Posterior cingulate gyrus (tissue), 11 donors: ENCODE data around the gene WNT9B.
A peak's percentile ranks its signal among the peaks of the same experiment; 100 is the strongest.

Source experiments
- DNase-seq, 10 donors: peaks; one replicate each; pipeline versions ENCODE4 v3.0.0 to v3.0.0-alpha.2; 2020 to 2021; ENCODE audit warnings: mixed read lengths in 3 of 10
- intact Hi-C: fragments of 100-400 bp; cut with DNase I; formaldehyde crosslinking; loops from one replicate; pipeline ENCODE4 v1.15.1; 2023

WNT9B gene

DNA sequence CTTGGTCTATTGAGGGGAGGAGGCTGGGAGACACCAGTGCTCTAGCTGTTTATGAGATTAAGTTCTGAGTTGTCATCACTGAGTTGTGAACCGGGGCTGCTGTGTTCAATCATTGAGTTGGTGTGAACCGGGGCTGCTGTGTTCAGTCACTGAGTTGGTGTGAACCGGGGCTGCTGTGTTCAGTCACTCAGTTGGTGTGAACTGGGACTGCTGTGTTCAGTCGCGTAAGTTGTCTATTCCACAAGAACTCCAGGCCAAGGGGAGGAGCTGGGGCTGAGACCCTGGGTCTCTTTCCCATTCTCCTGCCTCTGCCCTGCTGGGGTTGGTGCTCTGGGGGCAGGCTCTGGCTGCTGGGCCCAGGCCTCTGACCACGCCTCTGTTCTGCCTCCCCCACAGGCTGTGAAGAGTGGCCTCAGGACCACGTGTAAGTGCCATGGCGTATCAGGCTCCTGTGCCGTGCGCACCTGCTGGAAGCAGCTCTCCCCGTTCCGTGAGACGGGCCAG is 24.5 kb downstream of the WNT9B start:
- intact Hi-C loops, result no loop called here

DNA sequence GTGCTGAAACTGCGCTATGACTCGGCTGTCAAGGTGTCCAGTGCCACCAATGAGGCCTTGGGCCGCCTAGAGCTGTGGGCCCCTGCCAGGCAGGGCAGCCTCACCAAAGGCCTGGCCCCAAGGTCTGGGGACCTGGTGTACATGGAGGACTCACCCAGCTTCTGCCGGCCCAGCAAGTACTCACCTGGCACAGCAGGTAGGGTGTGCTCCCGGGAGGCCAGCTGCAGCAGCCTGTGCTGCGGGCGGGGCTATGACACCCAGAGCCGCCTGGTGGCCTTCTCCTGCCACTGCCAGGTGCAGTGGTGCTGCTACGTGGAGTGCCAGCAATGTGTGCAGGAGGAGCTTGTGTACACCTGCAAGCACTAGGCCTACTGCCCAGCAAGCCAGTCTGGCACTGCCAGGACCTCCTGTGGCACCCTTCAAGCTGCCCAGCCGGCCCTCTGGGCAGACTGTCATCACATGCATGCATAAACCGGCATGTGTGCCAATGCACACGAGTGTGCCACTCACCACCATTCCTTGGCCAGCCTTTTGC is 25.0 kb downstream of the WNT9B start:
- intact Hi-C loops, result no loop called here
- peak in 2 of 10 donors; percentile 67 to 73 for DNase-seq

More for the DNA sequence above, 24.5 kb downstream of the WNT9B start:
- peak in 1 of 10 donors; percentile 65 for DNase-seq

GRCh38 chr17:46876926-46877325 is 25.5 kb downstream of the WNT9B start:
- peak in 2 of 10 donors; percentile 38 to 60 for DNase-seq
- intact Hi-C loops, result no loop called here

DNA sequence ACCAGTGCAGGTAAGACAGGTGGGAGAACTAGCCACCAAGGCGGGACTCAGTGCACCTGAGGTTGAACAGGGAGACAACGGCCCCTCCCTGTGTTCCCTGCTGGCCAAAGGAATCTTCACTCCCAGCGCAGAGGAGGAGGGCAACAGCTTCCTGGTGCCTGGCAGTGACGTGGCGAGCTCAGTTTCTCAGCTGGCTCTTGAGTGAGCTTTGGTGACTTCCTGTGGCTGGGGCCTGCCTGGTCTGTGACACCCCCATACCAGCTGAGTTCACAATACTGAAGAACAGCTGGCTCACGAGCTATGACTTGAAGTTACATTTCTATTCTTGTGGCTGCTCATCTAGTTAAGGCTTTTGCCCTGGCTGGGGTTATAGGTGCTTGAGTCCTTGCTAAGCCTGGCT is 26.1 kb downstream of the WNT9B start:
- DNase-seq, result peak in 2 of 10 donors; percentile 55 to 77
- intact Hi-C loops, result no loop called here

DNA sequence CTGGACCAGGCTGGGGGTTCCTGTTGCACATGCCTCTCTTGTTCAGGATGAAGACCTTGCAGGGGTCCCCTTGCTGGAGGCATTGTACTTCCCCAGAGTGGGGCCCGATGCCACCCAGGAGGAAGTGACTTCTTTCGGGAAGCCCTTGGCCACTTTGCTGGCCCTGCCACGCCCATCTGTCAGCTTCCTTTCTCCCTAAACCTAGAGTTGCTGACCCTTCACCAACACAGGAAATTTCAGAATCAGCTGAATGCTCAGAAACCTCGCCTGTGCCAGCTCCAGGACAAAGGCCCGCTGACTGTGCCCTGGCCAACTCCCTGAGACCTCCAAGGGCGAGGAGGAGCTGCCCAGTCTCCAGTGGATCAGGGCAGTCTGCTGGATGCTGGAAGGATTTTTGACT is 26.7 kb downstream of the WNT9B start:
- peak in 5 of 10 donors; percentile 11 to 89 (median 23) for DNase-seq
- intact Hi-C loops, result no loop called here

DNA sequence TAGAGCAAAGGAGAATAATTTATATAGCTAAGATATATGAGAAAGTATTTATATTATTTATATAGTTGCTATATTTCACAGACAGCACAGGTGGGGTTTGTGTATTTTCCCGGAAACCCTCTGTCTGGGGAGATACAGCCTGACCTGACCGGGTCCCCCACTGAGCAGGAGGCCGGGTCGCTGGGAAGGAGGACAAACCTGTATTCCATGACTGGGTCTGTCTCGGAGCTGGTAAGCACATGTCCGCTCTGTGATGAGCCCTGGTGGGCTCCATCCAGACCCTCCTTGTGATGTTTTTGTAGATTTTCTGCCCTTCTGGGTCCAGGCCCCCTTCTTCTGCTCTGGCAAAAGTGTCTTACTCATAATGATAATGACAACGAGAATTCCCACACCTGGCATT is 27.7 kb downstream of the WNT9B start:
- intact Hi-C loops, result no loop called here
- peak in 2 of 10 donors; percentile 51 to 67 for DNase-seq

GRCh38 chr17:46881015-46881414 is 29.6 kb downstream of the WNT9B start:
- intact Hi-C loops, result no loop called here

GRCh38 chr17:46882666-46883065 is 31.3 kb downstream of the WNT9B start:
- intact Hi-C loops, result no loop called here
- peak in 1 of 10 donors; percentile 31 for DNase-seq

More at GRCh38 chr17:46881015-46881414, 29.6 kb downstream of the WNT9B start:
- DNase-seq, result peak in 1 of 10 donors; percentile 65

DNA sequence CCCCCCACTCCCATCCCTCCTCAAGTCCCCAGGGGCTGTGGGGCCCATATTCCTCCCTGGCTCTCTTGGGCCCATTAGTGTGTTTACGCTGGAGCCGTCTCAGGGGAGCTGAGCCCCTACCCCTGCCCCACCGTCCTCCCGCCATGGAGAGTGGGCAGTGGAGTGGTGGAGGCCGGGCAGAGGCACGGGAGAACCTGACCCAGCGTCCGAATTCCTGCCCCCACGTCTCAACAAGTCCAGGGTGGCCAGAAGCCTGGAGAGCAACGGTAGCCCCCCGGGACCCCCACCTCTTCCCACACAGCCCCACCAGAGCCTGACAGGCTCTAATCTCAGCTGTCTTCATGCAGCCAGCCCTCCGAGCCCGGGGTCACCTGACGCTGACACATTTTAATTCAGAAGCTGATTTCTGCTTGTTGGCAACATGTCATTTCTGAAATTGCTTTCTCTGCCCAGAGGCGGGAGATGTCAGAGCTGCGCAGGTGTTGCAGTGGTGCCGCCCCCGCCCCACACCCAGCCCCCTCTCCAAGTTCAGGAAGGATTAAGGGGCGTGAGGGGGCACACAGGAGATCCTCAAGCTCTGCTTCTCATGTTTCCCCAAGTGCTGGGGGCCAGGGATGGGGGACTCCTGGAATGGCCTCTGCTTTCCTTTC is 32.6 kb downstream of the WNT9B start:
- DNase-seq, result peak in 2 of 10 donors; percentile 21 to 77
- intact Hi-C loops, result no loop called here

DNA sequence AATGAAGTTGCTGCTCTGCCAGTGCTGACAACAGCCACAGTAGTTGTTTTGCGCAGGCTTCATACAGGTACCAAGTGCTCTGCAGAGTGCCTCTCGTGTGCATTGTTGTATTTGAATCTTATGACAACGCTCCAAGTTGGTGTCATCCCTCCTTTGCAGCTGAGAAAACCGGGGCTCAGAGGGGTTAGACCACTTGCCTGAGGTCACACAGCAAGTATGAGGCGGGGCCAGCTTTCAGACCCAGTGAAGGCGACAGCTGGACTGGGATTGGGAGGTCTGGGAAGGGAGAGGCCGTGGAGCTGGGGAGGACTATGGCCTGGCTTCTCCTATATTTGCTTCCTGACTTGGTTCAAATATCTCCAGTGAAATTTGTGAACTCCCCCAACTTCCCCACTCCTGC is 33.2 kb downstream of the WNT9B start:
- intact Hi-C loops, result no loop called here

DNA sequence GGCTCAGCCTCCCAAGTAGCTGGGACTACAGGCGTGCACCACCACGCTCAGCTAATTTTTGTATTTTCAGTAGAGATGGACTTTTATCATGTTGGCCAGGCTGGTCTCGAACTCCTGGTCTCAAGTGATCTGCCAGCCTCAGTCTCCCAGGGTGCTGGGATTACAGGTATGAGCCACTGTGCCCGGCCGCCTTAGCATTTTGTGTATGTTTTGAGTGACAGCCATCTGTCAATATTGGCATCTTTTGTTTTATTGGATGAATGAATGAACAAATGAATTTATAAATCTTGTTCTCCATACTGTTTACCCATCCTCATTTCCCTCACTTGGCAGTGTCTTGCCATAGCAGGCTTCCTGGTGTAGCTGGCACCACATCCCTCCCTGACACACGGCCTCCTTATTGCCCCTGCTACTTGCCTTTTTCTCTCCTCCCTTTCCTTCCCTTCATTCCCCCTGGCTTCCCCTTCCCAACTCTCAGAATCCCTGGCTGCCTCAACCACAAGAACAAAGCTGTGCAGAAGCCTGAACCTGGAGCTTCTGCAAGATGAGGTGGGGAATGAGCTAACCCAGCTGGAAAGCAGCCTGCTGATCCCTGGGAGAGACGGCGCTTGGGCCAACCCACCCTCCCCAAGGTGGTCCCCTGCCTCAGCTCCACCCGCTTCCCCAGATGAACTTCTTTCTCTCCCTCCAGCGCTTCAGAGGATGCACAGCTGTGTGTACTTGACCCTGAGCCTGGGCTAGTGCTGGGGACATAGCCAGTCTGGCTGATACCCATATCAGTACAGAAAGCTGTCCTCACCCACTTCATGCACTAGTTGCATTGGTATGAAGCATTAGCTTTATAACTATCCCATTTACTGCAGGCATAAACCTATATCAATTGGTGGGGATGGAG is 34.3 kb downstream of the WNT9B start:
- peak in 2 of 10 donors; percentile 46 to 52 for DNase-seq
- intact Hi-C loops, result no loop called here

More for the DNA sequence above, 33.2 kb downstream of the WNT9B start:
- DNase-seq, result peak in 2 of 10 donors; percentile 18 to 36

GRCh38 chr17:46886310-46886663 is 34.9 kb downstream of the WNT9B start:
- intact Hi-C loops, result no loop called here
- no peak for DNase-seq

DNA sequence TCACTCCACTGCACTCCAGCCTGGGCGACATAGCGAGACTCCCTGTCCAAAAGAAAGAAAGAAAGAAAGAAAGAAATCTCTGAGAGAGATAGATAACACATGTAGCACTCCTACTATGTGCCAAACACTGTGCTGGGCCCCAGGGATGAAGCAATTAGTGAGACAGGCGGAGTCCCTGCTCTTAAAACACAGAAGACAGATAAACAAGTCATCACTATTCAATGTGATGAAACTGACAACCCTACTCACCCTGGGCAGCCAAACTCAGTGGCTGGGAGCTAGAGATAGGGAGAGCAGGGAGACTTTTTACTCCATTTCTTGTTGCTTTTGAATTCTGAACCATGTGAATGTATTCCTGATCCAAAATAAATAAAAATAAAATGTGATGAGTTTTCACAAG is 36.3 kb downstream of the WNT9B start:
- intact Hi-C loops, result no loop called here
- DNase-seq, result peak in 1 of 10 donors; percentile 6

- intact Hi-C loops, result no loop called here
- DNase-seq, result no peak
These were observed 37.3 kb downstream of the WNT9B start for GRCh38 chr17:46888727-46889126.

- peak in 2 of 10 donors; percentile 6 to 9 for DNase-seq
- intact Hi-C loops, result no loop called here
These were observed 38.1 kb downstream of the WNT9B start for GRCh38 chr17:46889519-46889918.

GRCh38 chr17:46889992-46890564 is 38.7 kb downstream of the WNT9B start:
- intact Hi-C loops, result no loop called here
- DNase-seq, result peak in 2 of 10 donors; percentile 7 to 43

GRCh38 chr17:46890638-46891037 is 39.3 kb downstream of the WNT9B start:
- DNase-seq, result peak in 1 of 10 donors; percentile 69
- intact Hi-C loops, result no loop called here

GRCh38 chr17:46892192-46892703 is 40.9 kb downstream of the WNT9B start:
- DNase-seq, result peak in 1 of 10 donors; percentile 17

DNA sequence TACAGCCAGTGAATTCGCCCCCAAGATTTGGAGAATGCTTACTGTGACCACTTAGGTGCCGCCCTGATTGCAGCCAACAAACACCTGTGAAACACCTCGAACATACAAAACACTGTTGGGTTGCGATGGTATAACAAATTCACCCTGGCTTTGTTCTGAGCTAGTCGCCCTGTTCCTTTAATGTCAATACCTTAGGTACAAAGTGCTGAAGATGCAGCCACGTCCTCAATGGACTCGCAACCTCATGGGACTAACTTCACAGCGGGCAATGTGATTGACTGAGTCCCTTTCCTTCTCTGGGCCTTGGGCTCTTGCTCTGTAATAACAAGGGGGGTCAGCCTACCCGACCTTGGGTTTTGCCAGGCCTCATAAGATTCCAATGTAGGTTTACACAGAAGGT is 42.6 kb downstream of the WNT9B start:
- intact Hi-C loops, result no loop called here
- DNase-seq, result peak in 1 of 10 donors; percentile 19

More at GRCh38 chr17:46892192-46892703, 40.9 kb downstream of the WNT9B start:
- intact Hi-C loops, result no loop called here

- DNase-seq, result peak in 1 of 10 donors; percentile 67
- intact Hi-C loops, result no loop called here
These were observed 43.2 kb downstream of the WNT9B start for GRCh38 chr17:46894476-46895151.
